ENCODE data around the gene TMEM250.

Gene TMEM250

GRCh38 chr9:136114610-136115009 lies 4.1 kb downstream of the TMEM250 start:
- in situ Hi-C loops (cut with HindIII; ENCODE audit: low sequenced_read_pairs): no loop called here
- no peak overlapping the region for H3K4me3 ChIP-seq (ENCODE audit: low read depth, low read length)
- DNase-seq (ENCODE audit: low read depth, low spot score): no peak
- no peak for TF ChIP-seq CTCF (IDR thresholded peaks at IDR 0.05; ENCODE audit: low read depth, low read length)

GRCh38 chr9:136112541-136112940 lies 6.1 kb downstream of the TMEM250 start:
- no peak overlapping the region for H3K4me3 ChIP-seq (ENCODE audit: low read depth, low read length)
- in situ Hi-C loops (cut with HindIII; ENCODE audit: low sequenced_read_pairs): no loop called here
- TF ChIP-seq CTCF (IDR thresholded peaks at IDR 0.05; ENCODE audit: low read depth, low read length): no peak
- DNase-seq (ENCODE audit: low read depth, low spot score): no peak

- H3K4me3 ChIP-seq (ENCODE audit: low read depth, low read length): no peak overlapping the region
- in situ Hi-C loops (cut with HindIII; ENCODE audit: low sequenced_read_pairs): no loop called here
- no peak for TF ChIP-seq CTCF (IDR thresholded peaks at IDR 0.05; ENCODE audit: low read depth, low read length)
- no peak for DNase-seq (ENCODE audit: low read depth, low spot score)
Observed at GRCh38 chr9:136111910-136112309, 6.8 kb downstream of the TMEM250 start.

GRCh38 chr9:136111190-136111589 lies 7.5 kb downstream of the TMEM250 start:
- no peak for DNase-seq (ENCODE audit: low read depth, low spot score)
- no peak overlapping the region for H3K4me3 ChIP-seq (ENCODE audit: low read depth, low read length)
- in situ Hi-C loops (cut with HindIII; ENCODE audit: low sequenced_read_pairs): no loop called here
- no peak for TF ChIP-seq CTCF (IDR thresholded peaks at IDR 0.05; ENCODE audit: low read depth, low read length)

GRCh38 chr9:136110082-136111061 lies 8.3 kb downstream of the TMEM250 start:
- peak; percentile 40 for TF ChIP-seq CTCF (IDR thresholded peaks at IDR 0.05; ENCODE audit: low read depth, low read length)
- peak; percentile 31 for DNase-seq (ENCODE audit: low read depth, low spot score)
- in situ Hi-C loops (cut with HindIII; ENCODE audit: low sequenced_read_pairs): no loop called here
- peak overlapping the region; percentile 0 for H3K4me3 ChIP-seq (ENCODE audit: low read depth, low read length)

- TF ChIP-seq CTCF (IDR thresholded peaks at IDR 0.05; ENCODE audit: low read depth, low read length): no peak
- in situ Hi-C loops (cut with HindIII; ENCODE audit: low sequenced_read_pairs): no loop called here
- peak; percentile 90 for DNase-seq (ENCODE audit: low read depth, low spot score)
- H3K4me3 ChIP-seq (ENCODE audit: low read depth, low read length): peak overlapping the region; percentile 7
Observed at GRCh38 chr9:136109351-136110081, 9.2 kb downstream of the TMEM250 start.

All from astrocyte of the spinal cord (primary cell).